H54 (cell line): Measurements from ENCODE around the gene PAX1.

Experiments
- DNase-seq: peaks from one replicate; pipeline ENCODE4 v3.0.0; 2011; ENCODE audit warnings: low spot score, mixed read lengths; ENCODE audit not compliant: insufficient read length
- FAIRE-seq: peaks from 3 replicates; lab custom pipeline; 2011; peaks lifted over from hg19 to GRCh38; lab: Jason Lieb, UNC
- POLR2A ChIP-seq: IDR thresholded peaks from 2 replicates; pipeline ENCODE4 v1.6.1; 2011; ENCODE audit warnings: low read depth, mild to moderate bottlenecking, low read length

Gene PAX1

GRCh38 chr20:21693322-21693721 is 12.1 kb upstream of the PAX1 start:
- no peak for TF ChIP-seq POLR2A
- DNase-seq = no peak
- no peak for FAIRE-seq

- FAIRE-seq (no peak), DNase-seq (no peak)
- no peak for TF ChIP-seq POLR2A
Observed at GRCh38 chr20:21698494-21699215, 6.8 kb upstream of the PAX1 start.

DNA sequence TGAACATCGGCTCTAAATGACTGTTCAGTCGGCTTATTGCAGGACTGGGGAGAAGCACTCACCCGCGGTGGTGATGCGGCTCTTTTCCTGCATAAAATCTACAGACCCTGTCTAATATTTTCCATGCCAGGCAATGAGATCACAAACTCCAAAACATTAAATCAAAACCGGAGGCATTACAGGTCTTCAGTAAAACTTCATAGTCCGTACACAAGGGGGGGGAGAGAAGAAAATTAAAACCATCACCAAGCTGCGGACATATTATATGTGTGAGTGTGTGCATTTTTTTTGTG is 6.3 kb upstream of the PAX1 start:
- FAIRE-seq (no peak), DNase-seq (no peak)
- no peak for TF ChIP-seq POLR2A

- DNase-seq = no peak
- no peak for FAIRE-seq
- no peak for TF ChIP-seq POLR2A
Observed at GRCh38 chr20:21701171-21701876, 4.1 kb upstream of the PAX1 start.

- FAIRE-seq = no peak
- no peak for DNase-seq
- TF ChIP-seq POLR2A = no peak
Observed at GRCh38 chr20:21702016-21702415, 3.4 kb upstream of the PAX1 start.

DNA sequence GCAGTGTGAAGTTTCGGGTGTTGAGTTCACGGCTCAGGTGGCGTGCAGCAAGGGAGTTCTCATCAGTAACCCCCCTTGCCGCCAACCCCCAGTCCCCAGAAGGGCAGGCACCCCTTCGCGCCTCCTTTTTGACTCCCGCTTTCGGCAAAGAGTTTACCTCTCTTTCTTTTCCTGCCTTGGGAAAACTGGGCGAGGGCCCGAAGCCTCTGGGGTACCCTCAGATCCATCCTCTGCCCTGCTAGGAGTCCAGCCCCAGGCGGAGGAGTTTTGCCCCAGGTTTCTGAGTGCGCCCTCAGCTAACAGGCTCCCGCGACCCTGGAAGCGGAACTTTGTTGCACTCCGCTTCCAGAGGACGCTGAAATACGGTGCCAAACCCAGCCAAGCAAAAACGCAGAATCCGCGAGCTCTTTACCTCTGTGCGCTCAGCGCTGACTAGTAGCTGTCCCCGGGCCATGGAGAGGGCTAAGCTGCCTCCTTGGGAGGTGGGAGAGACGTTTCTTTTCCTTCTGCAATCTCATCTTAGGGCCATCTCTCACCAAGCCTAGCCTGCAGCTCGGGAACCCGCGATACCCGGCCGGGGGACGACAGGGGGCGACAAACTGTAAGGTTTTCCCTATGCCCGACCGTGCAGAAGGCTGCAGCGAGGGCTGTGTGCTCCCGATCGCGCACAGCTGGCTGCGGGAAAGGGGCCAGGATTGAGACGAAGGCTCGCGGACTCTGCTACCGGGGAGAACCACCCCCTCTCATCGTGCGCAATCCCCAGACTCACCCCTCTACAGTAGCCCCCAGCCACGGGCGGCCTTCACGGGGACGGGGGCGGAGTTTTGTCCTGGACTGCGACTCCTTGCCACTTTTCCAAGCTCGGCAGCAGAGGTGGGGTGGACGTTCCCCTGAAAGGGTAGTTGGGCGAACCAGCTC is 2.7 kb upstream of the PAX1 start:
- DNase-seq (no peak), FAIRE-seq (no peak)
- TF ChIP-seq POLR2A = no peak

DNA sequence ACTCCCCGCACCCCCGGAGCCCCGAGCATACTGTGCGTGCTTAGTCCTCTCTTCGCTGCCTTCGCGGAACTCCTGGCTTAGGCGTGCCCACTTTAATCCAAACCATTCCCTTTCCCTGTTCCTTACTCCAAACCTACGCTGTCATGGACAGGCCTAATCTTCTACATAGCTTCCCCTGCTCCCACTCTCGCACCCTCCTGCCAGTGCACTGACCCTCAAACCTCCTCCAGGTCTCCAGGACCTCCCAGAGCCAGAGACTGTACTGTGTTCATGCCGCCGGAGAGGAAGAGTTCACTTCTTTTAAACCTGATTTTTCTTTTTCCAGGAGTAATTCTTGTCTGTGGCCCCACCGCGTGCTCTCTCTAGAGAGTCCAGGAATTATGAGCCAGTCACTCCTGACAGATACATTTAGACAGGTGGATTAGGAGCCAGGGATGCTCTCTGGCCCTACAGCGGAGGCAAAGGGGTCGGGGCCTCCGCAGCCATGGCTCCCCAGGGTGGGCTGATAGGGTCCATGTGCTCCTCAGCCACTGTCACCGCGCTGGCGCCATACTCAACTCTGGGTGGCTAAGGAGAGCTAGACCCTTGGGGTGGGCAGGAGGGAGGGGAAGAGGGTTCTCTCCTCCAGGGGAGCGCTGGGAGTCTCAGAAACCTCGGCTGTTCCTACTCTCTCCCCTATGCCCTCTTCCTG is 1.6 kb upstream of the PAX1 start:
- DNase-seq (no peak), FAIRE-seq (no peak)
- no peak for TF ChIP-seq POLR2A

DNA sequence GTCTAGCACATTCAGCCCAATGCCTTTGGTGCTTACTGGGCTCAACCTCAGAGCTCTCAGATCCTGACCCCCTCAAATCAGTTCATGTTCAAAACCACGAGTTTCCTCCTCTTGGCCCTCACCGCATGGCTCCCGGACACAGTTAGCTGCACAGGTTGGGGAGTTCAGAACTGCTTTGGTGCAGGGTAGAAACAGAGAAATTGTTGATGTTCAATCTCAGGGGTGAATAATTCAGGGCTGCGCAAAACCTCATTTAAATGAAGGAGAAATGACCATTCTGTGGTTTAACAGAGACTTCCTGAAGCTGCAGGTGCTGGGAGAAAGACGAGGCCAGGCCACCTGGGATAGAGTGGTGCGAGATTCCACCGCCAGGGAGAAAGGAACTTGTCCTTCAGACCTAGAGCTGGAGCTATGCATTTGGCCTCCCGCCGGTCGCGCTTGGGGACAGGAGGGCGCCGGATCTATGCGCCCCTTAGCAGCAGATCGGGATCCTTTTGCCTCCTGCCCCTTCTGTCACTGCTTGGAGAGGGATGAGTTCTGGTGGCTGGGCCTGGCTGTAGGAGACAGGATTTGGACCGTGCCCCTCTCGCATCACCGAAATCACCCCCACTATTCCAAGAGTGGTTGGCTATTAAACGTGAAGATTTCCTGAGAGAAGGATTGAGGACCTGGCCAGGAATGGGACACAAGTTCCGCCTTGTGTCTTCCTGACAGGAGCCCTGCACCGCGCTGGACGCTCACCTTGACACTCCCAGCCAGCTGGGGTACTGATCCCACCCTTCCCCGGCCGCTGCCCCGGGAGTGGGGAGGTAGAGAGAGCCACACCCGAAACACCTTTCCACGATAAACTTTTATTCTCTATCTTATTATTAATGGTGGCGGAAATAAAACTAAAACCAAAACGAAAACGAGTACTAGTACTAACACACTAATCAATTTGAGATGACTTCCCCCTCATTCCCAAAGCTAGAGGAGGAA is 767 bp upstream of the PAX1 start:
- DNase-seq = no peak
- TF ChIP-seq POLR2A = no peak
- FAIRE-seq = no peak

- FAIRE-seq (no peak), DNase-seq (no peak)
- no peak for TF ChIP-seq POLR2A
Observed at GRCh38 chr20:21706261-21707195, 1.1 kb downstream of the PAX1 start.

GRCh38 chr20:21707267-21707666 is 1.8 kb downstream of the PAX1 start:
- FAIRE-seq = no peak
- DNase-seq = no peak
- no peak for TF ChIP-seq POLR2A

DNA sequence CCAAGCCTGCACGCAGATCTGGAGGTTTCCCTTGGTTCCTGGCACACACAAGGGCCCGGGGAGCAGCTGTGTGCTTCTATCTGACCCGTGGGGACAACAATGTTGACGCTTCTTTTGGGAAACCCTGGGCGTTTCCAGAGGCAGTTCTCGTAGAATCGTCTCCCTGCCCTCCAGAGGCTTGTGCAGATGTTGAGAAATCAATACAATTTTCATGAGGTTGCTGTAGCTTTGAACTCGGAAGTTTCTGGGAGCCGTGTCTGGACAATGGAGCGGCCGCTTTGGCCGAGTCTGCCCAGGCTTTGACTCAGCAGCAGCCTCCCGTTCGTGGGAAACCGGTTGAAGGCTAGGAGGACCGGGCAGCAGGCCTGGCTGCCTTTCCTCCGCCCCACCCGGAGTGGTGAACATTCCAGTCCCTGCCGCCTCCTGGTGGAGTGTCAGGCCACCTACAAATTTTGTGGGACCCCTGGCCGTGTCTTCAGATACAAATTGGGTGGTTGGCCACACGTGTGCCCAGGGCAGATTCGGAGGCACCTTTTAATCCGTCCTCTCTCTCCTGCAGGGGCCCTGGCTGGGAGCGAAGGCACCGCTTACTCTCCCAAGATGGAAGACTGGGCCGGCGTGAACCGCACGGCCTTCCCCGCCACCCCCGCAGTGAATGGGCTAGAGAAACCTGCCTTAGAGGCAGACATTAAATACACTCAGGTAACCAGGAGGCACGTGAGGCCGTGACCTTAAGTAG is 2.7 kb downstream of the PAX1 start:
- no peak for FAIRE-seq
- no peak for TF ChIP-seq POLR2A
- DNase-seq = no peak
